Neural cell (in vitro differentiated cells): ENCODE results near the gene ZC3H14. TPM values are rescaled to one million over a fixed set of nuclear protein-coding genes. Genes with fewer than 3 reads are reported as not detected.

Experiments used
- H2AFZ ChIP-seq: fragments of 200-600, 300-800 bp; sonication (generic), shearing (Covaris generic); 2 replicates; pipeline ENCODE4 v1.6.0; 2014; ENCODE audit warnings: low read depth, mild to moderate bottlenecking, antibody characterized with exemption, low read length, moderate library complexity
- H3F3A ChIP-seq: fragments of 200-600 bp; shearing (Covaris generic); 2 replicates; pipeline ENCODE4 v1.6.1; 2016; ENCODE audit warnings: mild to moderate bottlenecking, moderate library complexity, mixed read lengths, antibody characterized with exemption, low read length; ENCODE audit not compliant: insufficient read depth, poor library complexity, severe bottlenecking
- H3K27ac ChIP-seq: fragments of 200-600, 300-800 bp; sonication (generic), shearing (Covaris generic); 2 replicates; pipeline ENCODE4 v1.5.1; 2014; ENCODE audit warnings: mild to moderate bottlenecking, low read length, moderate library complexity
- H3K27me3 ChIP-seq: fragments of 300-800, 200-600 bp; sonication (generic), shearing (Covaris generic); 2 replicates; pipeline ENCODE4 v1.6.0; 2014; ENCODE audit warnings: mild to moderate bottlenecking, low read depth, low read length, moderate library complexity; ENCODE audit not compliant: insufficient read depth
- H3K36me3 ChIP-seq: fragments of 300-800, 200-600 bp; sonication (generic), shearing (Covaris generic); 2 replicates; pipeline ENCODE4 v1.5.1; 2014; ENCODE audit warnings: mild to moderate bottlenecking, antibody characterized with exemption, low read length, moderate library complexity; ENCODE audit not compliant: insufficient read depth
- H3K4me2 ChIP-seq: fragments of 300-800, 200-600 bp; sonication (generic), shearing (Covaris generic); 2 replicates; pipeline ENCODE4 v1.6.0; 2014; ENCODE audit warnings: mild to moderate bottlenecking, low read length
- H3K4me3 ChIP-seq: fragments of 300-800, 200-600 bp; sonication (generic), shearing (Covaris generic); 2 replicates; pipeline ENCODE4 v1.5.1; 2014; ENCODE audit warnings: mild to moderate bottlenecking, low read length, moderate library complexity
- H3K79me2 ChIP-seq: fragments of 200-600 bp; shearing (Covaris generic); replicated peaks from 2 replicates; pipeline ENCODE4 v1.6.0; 2014; ENCODE audit warnings: mild to moderate bottlenecking, low read length, moderate library complexity; ENCODE audit not compliant: insufficient read depth
- H3K9ac ChIP-seq: fragments of 300-800, 200-600 bp; sonication (generic), shearing (Covaris generic); 2 replicates; pipeline ENCODE4 v1.6.1; 2016; ENCODE audit warnings: mild to moderate bottlenecking, low read length, mixed read lengths
- H3K9me2 ChIP-seq: fragments of 200-600 bp; shearing (Covaris generic); 2 replicates; pipeline ENCODE4 v1.6.1; 2016; ENCODE audit warnings: mild to moderate bottlenecking, low read length, mixed read lengths; ENCODE audit not compliant: insufficient read depth
- H3K9me3 ChIP-seq: fragments of 200-600, 300-800 bp; sonication (generic), shearing (Covaris generic); 2 replicates; pipeline ENCODE4 v1.6.1; 2016; ENCODE audit warnings: mild to moderate bottlenecking, mixed run types, low read length, moderate library complexity, mixed read lengths
- H4K20me1 ChIP-seq: fragments of 200-600 bp; shearing (Covaris generic); 2 replicates; pipeline ENCODE4 v1.6.1; 2016; ENCODE audit warnings: mild to moderate bottlenecking, mixed run types; ENCODE audit not compliant: insufficient read depth
- CTCF ChIP-seq: fragments of 450-650 bp; IDR thresholded peaks from 2 replicates; pipeline ENCODE4 v1.5.1; 2014; ENCODE audit warnings: antibody characterized with exemption, mild to moderate bottlenecking, moderate library complexity; ENCODE audit not compliant: poor library complexity, severe bottlenecking
- EP300 ChIP-seq: fragments of 450-650 bp; conservative IDR thresholded peaks from 2 replicates; pipeline ENCODE4 v1.6.1; 2014; ENCODE audit warnings: antibody characterized with exemption, mild to moderate bottlenecking, moderate library complexity; ENCODE audit not compliant: poor library complexity, severe bottlenecking
- EZH2 ChIP-seq: fragments of 200-600, 300-800 bp; shearing (Covaris generic), sonication (generic); IDR thresholded peaks from 2 replicates; pipeline ENCODE4 v1.6.1; 2014; ENCODE audit warnings: antibody characterized with exemption, low read length, borderline replicate concordance, mild to moderate bottlenecking; ENCODE audit not compliant: insufficient read depth, poor library complexity, severe bottlenecking
- MXI1 ChIP-seq: fragments of 450-650 bp; conservative IDR thresholded peaks from 2 replicates; pipeline ENCODE4 v1.6.1; 2014; ENCODE audit warnings: antibody characterized with exemption, mild to moderate bottlenecking; ENCODE audit not compliant: poor library complexity, severe bottlenecking
- POLR2AphosphoS5 ChIP-seq: IDR thresholded peaks from 2 replicates; pipeline ENCODE4 v1.6.1; 2012
- RAD21 ChIP-seq: fragments of 450-650 bp; conservative IDR thresholded peaks from 2 replicates; pipeline ENCODE4 v1.6.1; 2014; ENCODE audit warnings: antibody characterized with exemption, mild to moderate bottlenecking, moderate library complexity
- REST ChIP-seq: IDR thresholded peaks from 2 replicates; pipeline ENCODE4 v1.6.1; 2012; ENCODE audit warnings: borderline replicate concordance
- SMC3 ChIP-seq: fragments of 450-650 bp; conservative IDR thresholded peaks from 2 replicates; pipeline ENCODE4 v1.6.1; 2014; ENCODE audit warnings: antibody characterized with exemption, mild to moderate bottlenecking, moderate library complexity; ENCODE audit not compliant: poor library complexity
- TAF1 ChIP-seq: IDR thresholded peaks from 2 replicates; pipeline ENCODE4 v1.6.1; 2012; ENCODE audit warnings: low read depth
- polyA plus RNA-seq: library from polyadenylated mRNA; depleted of rRNA; stranded (reverse); fragments of >200 nt; gene quantifications from 2 replicates; pipeline ENCODE4 v1.2.3, GENCODE V29; 2014

The ZC3H14 gene
- polyA plus RNA-seq, 1 donor from 2014 or later = 70.5 TPM

GRCh38 chr14:88616697-88617096 lies 53.9 kb downstream of the ZC3H14 start:
- no peak overlapping the region for H3K4me3 ChIP-seq
- no peak overlapping the region for H2AFZ ChIP-seq
- no peaks in the 10 kb centered on the region for H3K79me2 ChIP-seq
- TF ChIP-seq REST (no peak), EP300 (no peak), MXI1 (no peak)
- no peak overlapping the region for H3K27ac ChIP-seq
- H4K20me1 ChIP-seq = no peaks in the 10 kb centered on the region
- H3K36me3 ChIP-seq = peaks cover 6% of the 10 kb centered on the region
- H3K27me3 ChIP-seq = no peaks in the 10 kb centered on the region
- no peak overlapping the region for H3K4me2 ChIP-seq
- H3K9me3 ChIP-seq = no peaks in the 10 kb centered on the region
- no peaks in the 10 kb centered on the region for H3F3A ChIP-seq
- no peak overlapping the region for H3K9ac ChIP-seq
- H3K9me2 ChIP-seq = no peaks in the 10 kb centered on the region

- Histone ChIP-seq H3K4me2 (no peak overlapping the region), H3F3A (no peaks in the 10 kb centered on the region), H3K27me3 (no peaks in the 10 kb centered on the region), H4K20me1 (no peaks in the 10 kb centered on the region), H3K9ac (no peak overlapping the region), H3K27ac (no peak overlapping the region), H3K9me3 (no peaks in the 10 kb centered on the region), H3K79me2 (no peaks in the 10 kb centered on the region), H3K4me3 (no peak overlapping the region), H2AFZ (no peak overlapping the region), H3K36me3 (no peaks in the 10 kb centered on the region), H3K9me2 (no peaks in the 10 kb centered on the region)
- TF ChIP-seq REST = no peak
- TF ChIP-seq SMC3 = no peak
These were observed 54.6 kb downstream of the ZC3H14 start for GRCh38 chr14:88617479-88617878.

- Histone ChIP-seq H3K4me2 (no peak overlapping the region), H4K20me1 (no peaks in the 10 kb centered on the region), H3K79me2 (no peaks in the 10 kb centered on the region), H3K9ac (no peak overlapping the region), H3K9me2 (no peaks in the 10 kb centered on the region), H3K27ac (no peak overlapping the region), H3K4me3 (no peak overlapping the region), H3F3A (no peaks in the 10 kb centered on the region), H3K27me3 (no peaks in the 10 kb centered on the region), H2AFZ (no peak overlapping the region), H3K9me3 (no peaks in the 10 kb centered on the region), H3K36me3 (no peaks in the 10 kb centered on the region)
- TF ChIP-seq MXI1 = no peak
- no peak for TF ChIP-seq EP300
- TF ChIP-seq TAF1 = no peak
- TF ChIP-seq RAD21 = no peak
- no peak for TF ChIP-seq SMC3
- no peak for TF ChIP-seq POLR2AphosphoS5
- TF ChIP-seq EZH2 = no peak
- TF ChIP-seq REST = no peak
- TF ChIP-seq CTCF = no peak
These were observed 55.6 kb downstream of the ZC3H14 start for GRCh38 chr14:88618476-88618875.
